Keratinocyte (primary cell): ENCODE results near the gene AOPEP. TPM values are rescaled to one million over a fixed set of nuclear protein-coding genes. Genes with fewer than 3 reads are reported as not detected.

ENCODE experiments used
- DNase-seq: peaks from one replicate; pipeline ENCODE4 v3.0.0-alpha.2; 2011; ENCODE audit warnings: low read depth, missing footprints, low spot score
- FAIRE-seq: peaks from 2 replicates; lab custom pipeline; 2011; peaks lifted over from hg19 to GRCh38; lab: Jason Lieb, UNC
- H2AFZ ChIP-seq: 2 replicates; pipeline ENCODE4 v1.6.0; 2012; ENCODE audit warnings: low read length, control low read depth, inconsistent platforms; ENCODE audit not compliant: control insufficient read depth
- H3K27ac ChIP-seq: 2 replicates; pipeline ENCODE4 v1.5.1; 2011; ENCODE audit warnings: low read length; ENCODE audit not compliant: control insufficient read depth, insufficient read depth
- H3K27me3 ChIP-seq: 3 replicates; pipeline ENCODE4 v1.6.0; 2011; ENCODE audit warnings: low read length; ENCODE audit not compliant: control insufficient read depth, insufficient read depth; ENCODE audit errors: extremely low read depth
- H3K36me3 ChIP-seq, 2 experiments: 2 replicates in 1 of 2; 3 replicates in 1 of 2; pipeline ENCODE4 v1.5.1; 2011; ENCODE audit warnings: low read length in 2 of 2, mild to moderate bottlenecking in 1 of 2; ENCODE audit not compliant: control insufficient read depth in 2 of 2, insufficient read depth in 2 of 2; ENCODE audit errors: extremely low read depth in 1 of 2
- H3K4me1 ChIP-seq: 3 replicates; pipeline ENCODE4 v1.5.1; 2011; ENCODE audit warnings: low read length; ENCODE audit not compliant: control insufficient read depth, insufficient read depth; ENCODE audit errors: extremely low read depth
- H3K4me2 ChIP-seq: 3 replicates; pipeline ENCODE4 v1.6.0; 2011; ENCODE audit warnings: low read depth, low read length; ENCODE audit not compliant: control insufficient read depth, insufficient read depth; ENCODE audit errors: extremely low read depth
- H3K4me3 ChIP-seq, 3 experiments: fragments of 200-600 bp in 1 of 3; sonication (generic) in 1 of 3; 2 replicates in 2 of 3; 3 replicates in 1 of 3; pipeline ENCODE4 v1.5.1; 2011 to 2016; ENCODE audit warnings: low read length in 3 of 3, mild to moderate bottlenecking in 3 of 3, control low read depth in 2 of 3, inconsistent platforms in 1 of 3, low read depth in 1 of 3, mixed read lengths in 1 of 3, mixed run types in 1 of 3, moderate library complexity in 1 of 3; ENCODE audit not compliant: control insufficient read depth in 2 of 3, insufficient read depth in 2 of 3; ENCODE audit errors: extremely low read depth in 1 of 3
- H3K79me2 ChIP-seq: 2 replicates; pipeline ENCODE4 v1.6.0; 2012; ENCODE audit warnings: low read length; ENCODE audit not compliant: control insufficient read depth, insufficient read depth
- H3K9ac ChIP-seq: 3 replicates; pipeline ENCODE4 v1.6.0; 2011; ENCODE audit warnings: low read length; ENCODE audit not compliant: control insufficient read depth, insufficient read depth; ENCODE audit errors: extremely low read depth
- H3K9me1 ChIP-seq: 3 replicates; pipeline ENCODE4 v1.6.0; 2011; ENCODE audit warnings: low read length; ENCODE audit not compliant: control insufficient read depth, insufficient read depth; ENCODE audit errors: extremely low read depth
- H3K9me3 ChIP-seq: 2 replicates; pipeline ENCODE4 v1.5.1; 2012; ENCODE audit warnings: low read depth, low read length; ENCODE audit not compliant: control insufficient read depth
- H4K20me1 ChIP-seq: 3 replicates; pipeline ENCODE4 v1.6.0; 2011; ENCODE audit warnings: low read length; ENCODE audit not compliant: control insufficient read depth, insufficient read depth; ENCODE audit errors: extremely low read depth
- CTCF ChIP-seq, 3 experiments: IDR thresholded peaks in 1 of 3; conservative IDR thresholded peaks in 1 of 3; optimal IDR thresholded peaks in 1 of 3; 2 replicates in 2 of 3; 3 replicates in 1 of 3; pipeline versions ENCODE3 to v1.5.1; 2011; ENCODE audit warnings: low read length in 3 of 3, mild to moderate bottlenecking in 3 of 3, moderate library complexity in 2 of 3, control low read depth in 1 of 3, inconsistent platforms in 1 of 3; ENCODE audit not compliant: insufficient read depth in 2 of 3; ENCODE audit errors: extremely low read depth in 1 of 3
- EZH2 ChIP-seq: IDR thresholded peaks from one replicate; pipeline ENCODE4 v1.6.1; 2012; ENCODE audit warnings: inconsistent platforms, mild to moderate bottlenecking, low read length, moderate library complexity
- dilution Hi-C: fragments of 300-500 bp; cut with MboI; formaldehyde crosslinking; loops from one replicate; pipeline ENCODE4 v1.7.0; 2020; ENCODE audit warnings: low sequenced_read_pairs; ENCODE audit not compliant: extremely low pct_ligation_motif_present
- polyA plus RNA-seq, 5 experiments: library from polyadenylated mRNA; depleted of rRNA in 3 of 5; stranded (reverse) in 3 of 5; stranded (forward) in 1 of 5; unstranded in 1 of 5; fragments of >200 nt; gene quantifications; 1 replicate in 1 of 5; 2 replicates in 3 of 5; 3 replicates in 1 of 5; pipeline versions ENCODE4 v1.2.1 to v1.2.3, GENCODE V29; 2011 to 2012; ENCODE audit warnings: missing spikeins in 2 of 5, low read depth in 1 of 5, low replicate concordance in 1 of 5

AOPEP gene
- polyA plus RNA-seq, 1 donor (not counting 4 experiments of a cell fraction or from before 2014, with no cell fraction given): 27.0 TPM

DNA sequence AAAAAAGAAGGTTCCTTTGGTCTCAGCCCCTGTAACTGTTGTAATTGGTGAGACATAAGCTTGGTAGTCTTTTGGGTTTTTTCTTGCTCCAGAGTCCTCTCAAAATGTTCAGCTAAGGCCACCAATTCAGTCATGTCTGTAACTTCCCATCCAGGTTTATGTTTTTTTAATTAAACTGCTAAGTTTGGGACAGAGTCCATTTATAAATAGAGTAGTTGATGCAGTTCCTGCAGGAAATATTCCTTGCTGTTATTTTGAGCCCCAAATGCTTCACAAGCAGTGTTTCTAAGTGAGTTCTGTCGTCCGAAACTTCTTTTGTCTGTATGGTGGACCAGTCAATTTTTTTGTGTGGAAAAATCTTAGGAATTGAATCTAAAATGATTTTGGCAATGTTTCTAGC, 155.0 kb downstream of the AOPEP start:
- no peak for FAIRE-seq
- H3K4me3 ChIP-seq: no peak overlapping the region
- H3K9me1 ChIP-seq: no peaks in the 10 kb centered on the region
- no peaks in the 10 kb centered on the region for H3K9me3 ChIP-seq
- no peak for DNase-seq
- TF ChIP-seq CTCF (optimal IDR thresholded peaks at IDR 0.05 in 1 of 3, IDR thresholded peaks at IDR 0.05 in 1 of 3, conservative IDR thresholded peaks at IDR 0.05 in 1 of 3; ENCODE audit: extremely low read depth in 1 of 3, insufficient read depth in 2 of 3, low read length in 3 of 3): no peak
- TF ChIP-seq EZH2: no peak
- dilution Hi-C loops: no loop called here
- no peak overlapping the region for H2AFZ ChIP-seq
- no peak overlapping the region for H3K27ac ChIP-seq
- H3K4me2 ChIP-seq: no peak overlapping the region
- no peak overlapping the region for H3K9ac ChIP-seq
- H3K79me2 ChIP-seq: no peaks in the 10 kb centered on the region
- H3K36me3 ChIP-seq: no peaks in the 10 kb centered on the region
- H4K20me1 ChIP-seq: no peaks in the 10 kb centered on the region
- H3K27me3 ChIP-seq: no peaks in the 10 kb centered on the region
- H3K4me1 ChIP-seq: peaks cover 22% of the 10 kb centered on the region

GRCh38 chr9:94881940-94882339, 155.4 kb downstream of the AOPEP start:
- H3K27ac ChIP-seq: no peak overlapping the region

More at GRCh38 chr9:94881940-94882339, 155.4 kb downstream of the AOPEP start:
- TF ChIP-seq EZH2: no peak
- no peak for TF ChIP-seq CTCF (optimal IDR thresholded peaks at IDR 0.05 in 1 of 3, IDR thresholded peaks at IDR 0.05 in 1 of 3, conservative IDR thresholded peaks at IDR 0.05 in 1 of 3; ENCODE audit: extremely low read depth in 1 of 3, insufficient read depth in 2 of 3, low read length in 3 of 3)
- Histone ChIP-seq H3K36me3 (no peaks in the 10 kb centered on the region), H3K4me1 (peaks cover 22% of the 10 kb centered on the region), H3K9ac (no peak overlapping the region), H3K4me3 (no peak overlapping the region), H3K79me2 (no peaks in the 10 kb centered on the region), H3K4me2 (no peak overlapping the region), H4K20me1 (no peaks in the 10 kb centered on the region), H3K9me1 (no peaks in the 10 kb centered on the region), H2AFZ (no peak overlapping the region), H3K9me3 (no peaks in the 10 kb centered on the region), H3K27me3 (no peaks in the 10 kb centered on the region)
- dilution Hi-C loops: no loop called here
- no peak for DNase-seq
- FAIRE-seq: no peak
